ENCODE data around the gene RSPH3. TPM values are rescaled to one million over a fixed set of nuclear protein-coding genes. Genes with fewer than 3 reads are reported as not detected.
A peak's percentile ranks its signal among the peaks of the same experiment; 100 is the strongest.

Gene RSPH3
- polyA plus RNA-seq, 4 donors = 5.1 to 12.5 (median 6.1) TPM

GRCh38 chr6:158941246-158941645 lies 58.8 kb downstream of the RSPH3 start:
- DNase-seq (no peak), FAIRE-seq (no peak)
- Histone ChIP-seq H3K4me3 (ENCODE audit: low read depth in 1 of 3, low read length in 3 of 3) (no peak overlapping the region), H3K27me3 (ENCODE audit: control insufficient read depth in 3 of 3, insufficient read depth in 3 of 3, low read length in 3 of 3) (peaks cover 0 to 7% (median 0%) of the 10 kb centered on the region in 3 donors), H3K27ac (ENCODE audit: low read depth in 1 of 3, low read length in 2 of 3) (no peak overlapping the region), H3K9me3 (ENCODE audit: control insufficient read depth in 2 of 2, insufficient read depth in 1 of 2, low read depth in 1 of 2, low read length in 1 of 2) (no peaks in the 10 kb centered on the region), H3K4me1 (ENCODE audit: control insufficient read depth in 3 of 3, insufficient read depth in 2 of 3, low read depth in 1 of 3, low read length in 2 of 3) (peaks cover 0 to 8% (median 0%) of the 10 kb centered on the region in 3 donors), H3K36me3 (ENCODE audit: control insufficient read depth in 3 of 3, insufficient read depth in 2 of 3, low read depth in 1 of 3, low read length in 3 of 3) (no peaks in the 10 kb centered on the region)
- WGBS, 3 donors = 82 to 98% (median 89%) methylated on average over 2 of the region's 2 CpGs

GRCh38 chr6:158939255-158940159 lies 60.5 kb downstream of the RSPH3 start:
- FAIRE-seq (no peak), DNase-seq (peak; percentile 19 to 68)
- Histone ChIP-seq H3K36me3 (ENCODE audit: control insufficient read depth in 3 of 3, insufficient read depth in 2 of 3, low read depth in 1 of 3, low read length in 3 of 3) (no peaks in the 10 kb centered on the region), H3K27me3 (ENCODE audit: control insufficient read depth in 3 of 3, insufficient read depth in 3 of 3, low read length in 3 of 3) (peaks cover 0 to 7% (median 0%) of the 10 kb centered on the region in 3 donors), H3K9me3 (ENCODE audit: control insufficient read depth in 2 of 2, insufficient read depth in 1 of 2, low read depth in 1 of 2, low read length in 1 of 2) (no peaks in the 10 kb centered on the region), H3K4me1 (ENCODE audit: control insufficient read depth in 3 of 3, insufficient read depth in 2 of 3, low read depth in 1 of 3, low read length in 2 of 3) (peaks cover 0 to 8% (median 0%) of the 10 kb centered on the region in 3 donors), H3K27ac (ENCODE audit: low read depth in 1 of 3, low read length in 2 of 3) (peak overlapping the region in 1 of 3 donors; percentile 69), H3K4me3 (ENCODE audit: low read depth in 1 of 3, low read length in 3 of 3) (peak overlapping the region in 2 of 3 donors; percentile 42 to 44)
- 20 to 31% (median 29%) methylated on average over 34 to 37 of the region's 37 CpGs for WGBS, 3 donors

- Histone ChIP-seq H3K9me3 (ENCODE audit: control insufficient read depth in 2 of 2, insufficient read depth in 1 of 2, low read depth in 1 of 2, low read length in 1 of 2) (no peaks in the 10 kb centered on the region), H3K36me3 (ENCODE audit: control insufficient read depth in 3 of 3, insufficient read depth in 2 of 3, low read depth in 1 of 3, low read length in 3 of 3) (no peaks in the 10 kb centered on the region), H3K27ac (ENCODE audit: low read depth in 1 of 3, low read length in 2 of 3) (peak overlapping the region in 1 of 3 donors; percentile 69), H3K4me3 (ENCODE audit: low read depth in 1 of 3, low read length in 3 of 3) (peak overlapping the region in 2 of 3 donors; percentile 42 to 44), H3K27me3 (ENCODE audit: control insufficient read depth in 3 of 3, insufficient read depth in 3 of 3, low read length in 3 of 3) (peaks cover 0 to 7% (median 0%) of the 10 kb centered on the region in 3 donors), H3K4me1 (ENCODE audit: control insufficient read depth in 3 of 3, insufficient read depth in 2 of 3, low read depth in 1 of 3, low read length in 2 of 3) (peaks cover 0 to 10% (median 0%) of the 10 kb centered on the region in 3 donors)
- FAIRE-seq (no peak), DNase-seq (peak; percentile 72 to 82)
- 19 to 37% (median 29%) methylated on average over 21 to 23 of the region's 23 CpGs for WGBS, 3 donors
Measured at GRCh38 chr6:158938811-158939254, 61.2 kb downstream of the RSPH3 start.

- peaks cover 0 to 14% (median 0%) of the 10 kb centered on the region in 3 donors for H3K4me1 ChIP-seq (ENCODE audit: control insufficient read depth in 3 of 3, insufficient read depth in 2 of 3, low read depth in 1 of 3, low read length in 2 of 3)
- H3K9me3 ChIP-seq (ENCODE audit: control insufficient read depth in 2 of 2, insufficient read depth in 1 of 2, low read depth in 1 of 2, low read length in 1 of 2) = no peaks in the 10 kb centered on the region
- WGBS, 3 donors = 87 to 91% (median 88%) methylated on average over 11 of the region's 11 CpGs
- H3K27ac ChIP-seq (ENCODE audit: low read depth in 1 of 3, low read length in 2 of 3) = no peak overlapping the region
- no peaks in the 10 kb centered on the region for H3K36me3 ChIP-seq (ENCODE audit: control insufficient read depth in 3 of 3, insufficient read depth in 2 of 3, low read depth in 1 of 3, low read length in 3 of 3)
- DNase-seq (no peak), FAIRE-seq (no peak)
- peaks cover 0 to 7% (median 0%) of the 10 kb centered on the region in 3 donors for H3K27me3 ChIP-seq (ENCODE audit: control insufficient read depth in 3 of 3, insufficient read depth in 3 of 3, low read length in 3 of 3)
- no peak overlapping the region for H3K4me3 ChIP-seq (ENCODE audit: low read depth in 1 of 3, low read length in 3 of 3)
Measured at GRCh38 chr6:158938220-158938619, 61.8 kb downstream of the RSPH3 start.

GRCh38 chr6:158934157-158934556 lies 65.8 kb downstream of the RSPH3 start:
- WGBS, 3 donors = 88 to 96% (median 94%) methylated on average over 5 of the region's 5 CpGs
- Histone ChIP-seq H3K9me3 (ENCODE audit: control insufficient read depth in 2 of 2, insufficient read depth in 1 of 2, low read depth in 1 of 2, low read length in 1 of 2) (no peaks in the 10 kb centered on the region), H3K4me1 (ENCODE audit: control insufficient read depth in 3 of 3, insufficient read depth in 2 of 3, low read depth in 1 of 3, low read length in 2 of 3) (peaks cover 0 to 12% (median 0%) of the 10 kb centered on the region in 3 donors), H3K36me3 (ENCODE audit: control insufficient read depth in 3 of 3, insufficient read depth in 2 of 3, low read depth in 1 of 3, low read length in 3 of 3) (no peaks in the 10 kb centered on the region), H3K4me3 (ENCODE audit: low read depth in 1 of 3, low read length in 3 of 3) (no peak overlapping the region), H3K27me3 (ENCODE audit: control insufficient read depth in 3 of 3, insufficient read depth in 3 of 3, low read length in 3 of 3) (peaks cover 0 to under 1% (median 0%) of the 10 kb centered on the region in 3 donors), H3K27ac (ENCODE audit: low read depth in 1 of 3, low read length in 2 of 3) (no peak overlapping the region)
- FAIRE-seq (no peak), DNase-seq (no peak)

GRCh38 chr6:158933079-158933595 lies 66.9 kb downstream of the RSPH3 start:
- 47 to 75% (median 58%) methylated on average over 4 of the region's 4 CpGs for WGBS, 3 donors

GRCh38 chr6:158928068-158928467 lies 71.9 kb downstream of the RSPH3 start:
- Histone ChIP-seq H3K4me1 (ENCODE audit: control insufficient read depth in 3 of 3, insufficient read depth in 2 of 3, low read depth in 1 of 3, low read length in 2 of 3) (peaks cover 0 to 2% (median 0%) of the 10 kb centered on the region in 3 donors), H3K27me3 (ENCODE audit: control insufficient read depth in 3 of 3, insufficient read depth in 3 of 3, low read length in 3 of 3) (no peaks in the 10 kb centered on the region), H3K36me3 (ENCODE audit: control insufficient read depth in 3 of 3, insufficient read depth in 2 of 3, low read depth in 1 of 3, low read length in 3 of 3) (no peaks in the 10 kb centered on the region), H3K4me3 (ENCODE audit: low read depth in 1 of 3, low read length in 3 of 3) (no peak overlapping the region), H3K9me3 (ENCODE audit: control insufficient read depth in 2 of 2, insufficient read depth in 1 of 2, low read depth in 1 of 2, low read length in 1 of 2) (no peaks in the 10 kb centered on the region), H3K27ac (ENCODE audit: low read depth in 1 of 3, low read length in 2 of 3) (no peak overlapping the region)
- WGBS, 3 donors = 95 to 100% (median 99%) methylated on average over 1 to 2 of the region's 2 CpGs
- no peak for DNase-seq
- no peak for FAIRE-seq

More at GRCh38 chr6:158933079-158933595, 66.9 kb downstream of the RSPH3 start:
- Histone ChIP-seq H3K4me1 (ENCODE audit: control insufficient read depth in 3 of 3, insufficient read depth in 2 of 3, low read depth in 1 of 3, low read length in 2 of 3) (peaks cover 0 to 7% (median 0%) of the 10 kb centered on the region in 3 donors), H3K4me3 (ENCODE audit: low read depth in 1 of 3, low read length in 3 of 3) (no peak overlapping the region), H3K27ac (ENCODE audit: low read depth in 1 of 3, low read length in 2 of 3) (peak overlapping the region in 1 of 3 donors; percentile 3), H3K9me3 (ENCODE audit: control insufficient read depth in 2 of 2, insufficient read depth in 1 of 2, low read depth in 1 of 2, low read length in 1 of 2) (no peaks in the 10 kb centered on the region), H3K36me3 (ENCODE audit: control insufficient read depth in 3 of 3, insufficient read depth in 2 of 3, low read depth in 1 of 3, low read length in 3 of 3) (no peaks in the 10 kb centered on the region), H3K27me3 (ENCODE audit: control insufficient read depth in 3 of 3, insufficient read depth in 3 of 3, low read length in 3 of 3) (no peaks in the 10 kb centered on the region)
- no peak for FAIRE-seq
- peak; percentile 44 to 63 for DNase-seq

GRCh38 chr6:158926414-158926813 lies 73.6 kb downstream of the RSPH3 start:
- Histone ChIP-seq H3K9me3 (ENCODE audit: control insufficient read depth in 2 of 2, insufficient read depth in 1 of 2, low read depth in 1 of 2, low read length in 1 of 2) (no peaks in the 10 kb centered on the region), H3K4me1 (ENCODE audit: control insufficient read depth in 3 of 3, insufficient read depth in 2 of 3, low read depth in 1 of 3, low read length in 2 of 3) (peaks cover 0 to 2% (median 0%) of the 10 kb centered on the region in 3 donors), H3K27ac (ENCODE audit: low read depth in 1 of 3, low read length in 2 of 3) (no peak overlapping the region), H3K36me3 (ENCODE audit: control insufficient read depth in 3 of 3, insufficient read depth in 2 of 3, low read depth in 1 of 3, low read length in 3 of 3) (no peaks in the 10 kb centered on the region), H3K4me3 (ENCODE audit: low read depth in 1 of 3, low read length in 3 of 3) (no peak overlapping the region), H3K27me3 (ENCODE audit: control insufficient read depth in 3 of 3, insufficient read depth in 3 of 3, low read length in 3 of 3) (no peaks in the 10 kb centered on the region)
- no peak for DNase-seq
- 89 to 93% (median 90%) methylated on average over 6 of the region's 6 CpGs for WGBS, 3 donors
- FAIRE-seq = no peak

All from small intestine (tissue), 7 donors.